Liver (tissue), 9 donors: ENCODE measurements around the gene NDUFS7. TPM values are rescaled to one million over a fixed set of nuclear protein-coding genes. Genes with fewer than 3 reads are reported as not detected.

Experiments
- DNase-seq: peaks from one replicate; pipeline ENCODE4 v3.0.0-alpha.2; 2017; ENCODE audit warnings: low spot score
- H3K27ac ChIP-seq, 2 donors: one replicate each; pipeline ENCODE4 v1.7.0; 2013; ENCODE audit warnings: inconsistent platforms in 2 of 2, low read length in 2 of 2, control low read depth in 1 of 2, low read depth in 1 of 2, mild to moderate bottlenecking in 1 of 2
- H3K27me3 ChIP-seq, 4 donors: one replicate each; pipeline versions ENCODE4 v1.6.1 to v1.7.0; 2013; ENCODE audit warnings: low read length in 3 of 4, inconsistent platforms in 1 of 4, mild to moderate bottlenecking in 1 of 4, moderate library complexity in 1 of 4; ENCODE audit not compliant: control insufficient read depth in 4 of 4, insufficient read depth in 4 of 4
- H3K36me3 ChIP-seq, 4 donors: one replicate each; pipeline versions ENCODE4 v1.6.1 to v1.7.0; 2013; ENCODE audit warnings: low read length in 3 of 4, mild to moderate bottlenecking in 3 of 4, low read depth in 1 of 4, moderate library complexity in 1 of 4; ENCODE audit not compliant: control insufficient read depth in 4 of 4, insufficient read depth in 3 of 4
- H3K4me1 ChIP-seq, 4 donors: one replicate each; pipeline versions ENCODE4 v1.6.1 to v1.7.0; 2013; ENCODE audit warnings: low read length in 3 of 4, mild to moderate bottlenecking in 3 of 4, moderate library complexity in 1 of 4; ENCODE audit not compliant: control insufficient read depth in 4 of 4, insufficient read depth in 4 of 4
- H3K4me3 ChIP-seq, 3 donors: one replicate each; pipeline versions ENCODE4 v1.6.1 to v1.7.0; 2013; ENCODE audit warnings: low read length in 3 of 3, control low read depth in 1 of 3, low read depth in 1 of 3, mild to moderate bottlenecking in 1 of 3
- H3K9ac ChIP-seq, 2 donors: one replicate each; pipeline ENCODE4 v1.7.0; 2013; ENCODE audit warnings: low read length in 2 of 2, mild to moderate bottlenecking in 2 of 2, moderate library complexity in 2 of 2, control low read depth in 1 of 2, low read depth in 1 of 2
- H3K9me3 ChIP-seq, 4 donors: one replicate each; pipeline versions ENCODE4 v1.6.1 to v1.7.0; 2013; ENCODE audit warnings: low read length in 3 of 4; ENCODE audit not compliant: control insufficient read depth in 4 of 4
- EGR1 ChIP-seq, 2 donors: IDR thresholded peaks; 2 replicates each; pipeline ENCODE4 v1.6.1; 2016 to 2018; ENCODE audit warnings: antibody characterized with exemption in 2 of 2, low read depth in 2 of 2
- FOXA1 ChIP-seq: IDR thresholded peaks from 2 replicates; pipeline ENCODE4 v1.6.1; 2016; ENCODE audit warnings: antibody characterized with exemption
- FOXA2 ChIP-seq: IDR thresholded peaks from 2 replicates; pipeline ENCODE4 v1.6.1; 2016; ENCODE audit warnings: antibody characterized with exemption
- GABPA ChIP-seq, 2 donors: IDR thresholded peaks in 1 of 2; conservative IDR thresholded peaks in 1 of 2; 2 replicates each; pipeline ENCODE4 v1.6.1; 2016; ENCODE audit warnings: antibody characterized with exemption in 2 of 2, mild to moderate bottlenecking in 1 of 2, moderate library complexity in 1 of 2
- HNF4A ChIP-seq, 2 donors: conservative IDR thresholded peaks; 2 replicates each; pipeline ENCODE4 v1.6.1; 2016; ENCODE audit warnings: antibody characterized with exemption in 2 of 2, mild to moderate bottlenecking in 2 of 2
- JUND ChIP-seq, 2 donors: IDR thresholded peaks; 2 replicates each; pipeline ENCODE4 v1.6.1; 2016; ENCODE audit warnings: antibody characterized with exemption in 2 of 2
- MAX ChIP-seq: IDR thresholded peaks from 2 replicates; pipeline ENCODE4 v1.6.1; 2016; ENCODE audit warnings: antibody characterized with exemption
- NR2F2 ChIP-seq: IDR thresholded peaks from 2 replicates; pipeline ENCODE4 v1.6.1; 2016; ENCODE audit warnings: antibody characterized with exemption
- RAD21 ChIP-seq, 2 donors: IDR thresholded peaks; 2 replicates each; pipeline ENCODE4 v1.6.1; 2016; ENCODE audit warnings: antibody characterized with exemption in 2 of 2, mild to moderate bottlenecking in 2 of 2
- RXRA ChIP-seq, 2 donors: IDR thresholded peaks; 2 replicates each; pipeline ENCODE4 v1.6.1; 2017 to 2018; ENCODE audit warnings: antibody characterized with exemption in 2 of 2, mild to moderate bottlenecking in 1 of 2
- SP1 ChIP-seq: IDR thresholded peaks from 2 replicates; pipeline ENCODE4 v1.6.1; 2018; ENCODE audit warnings: antibody characterized with exemption, mild to moderate bottlenecking
- YY1 ChIP-seq: IDR thresholded peaks from 2 replicates; pipeline ENCODE4 v1.6.1; 2016; ENCODE audit warnings: antibody characterized with exemption, mild to moderate bottlenecking
- WGBS: extraction: QIAGEN DNeasy Blood & Tissue Kit; methylation state at CpG from one replicate; pipeline ENCODE4 v1.1.7; 2013; 5-methylcytosine and 5-hydroxymethylcytosine counted together
- polyA plus RNA-seq, 2 donors: library from polyadenylated mRNA; stranded (reverse) in 1 of 2; unstranded in 1 of 2; fragments of 200-250 nt in 1 of 2; fragments of >200 nt in 1 of 2; fragmentation: Nextera tagmentation in 1 of 2; extraction: Ambion mirVana in 1 of 2; gene quantifications; one replicate each; pipeline versions ENCODE4 v1.2.1 to v1.2.3, GENCODE V29; 2013 to 2015
- total RNA-seq, 2 donors: library from RNA; depleted of rRNA; stranded (reverse); fragments of >200 nt; gene quantifications; one replicate each; pipeline ENCODE4 v1.2.3, GENCODE V29; 2014
- TF ChIP-seq, protein P1 (sequence below): IDR thresholded peaks from 2 replicates; pipeline ENCODE4 v1.6.1; 2016; ENCODE audit warnings: antibody characterized with exemption
- donor health status: healthy.
- donor health status: healthy.
- donor health status: healthy.
- donor health status: healthy.
- donor health status: healthy.

Gene NDUFS7
- total and polyA plus RNA-seq, 4 donors: 54.4 to 185 (median 128) TPM

DNA sequence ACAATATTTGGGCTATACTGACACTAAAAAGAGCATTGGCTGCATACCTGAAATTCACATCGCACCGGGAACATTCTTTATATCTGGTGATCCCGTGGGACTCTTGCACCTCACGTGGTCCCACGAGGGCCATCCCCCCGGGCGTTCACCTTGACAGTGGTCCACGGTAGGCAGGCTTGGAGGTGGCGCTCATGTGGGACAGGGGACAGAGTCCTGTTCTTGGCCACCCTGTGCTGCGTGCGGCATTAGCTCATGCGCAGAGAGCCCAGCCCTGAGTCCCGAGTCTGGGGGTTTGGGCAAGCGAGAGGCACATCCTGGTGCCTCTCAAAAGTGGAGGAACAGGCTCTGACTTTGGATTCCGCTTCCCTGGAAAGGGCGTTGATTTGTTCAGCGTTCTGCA, 10.1 kb downstream of the NDUFS7 start:
- DNase-seq: no peak
- no peaks in the 10 kb centered on the region for H3K9me3 ChIP-seq
- no peak overlapping the region for H3K9ac ChIP-seq
- H3K27ac ChIP-seq: peak overlapping the region in 1 of 2 donors; percentile 77
- TF ChIP-seq EGR1 (IDR thresholded peaks at IDR 0.05; ENCODE audit: low read depth in 2 of 2) (no peak), RAD21 (IDR thresholded peaks at IDR 0.05) (no peak), FOXA1 (no peak), FOXA2 (no peak), GABPA (IDR thresholded peaks at IDR 0.05 in 1 of 2, conservative IDR thresholded peaks at IDR 0.05 in 1 of 2) (no peak), MAX (no peak), YY1 (no peak)
- TF ChIP-seq, protein P1, sequence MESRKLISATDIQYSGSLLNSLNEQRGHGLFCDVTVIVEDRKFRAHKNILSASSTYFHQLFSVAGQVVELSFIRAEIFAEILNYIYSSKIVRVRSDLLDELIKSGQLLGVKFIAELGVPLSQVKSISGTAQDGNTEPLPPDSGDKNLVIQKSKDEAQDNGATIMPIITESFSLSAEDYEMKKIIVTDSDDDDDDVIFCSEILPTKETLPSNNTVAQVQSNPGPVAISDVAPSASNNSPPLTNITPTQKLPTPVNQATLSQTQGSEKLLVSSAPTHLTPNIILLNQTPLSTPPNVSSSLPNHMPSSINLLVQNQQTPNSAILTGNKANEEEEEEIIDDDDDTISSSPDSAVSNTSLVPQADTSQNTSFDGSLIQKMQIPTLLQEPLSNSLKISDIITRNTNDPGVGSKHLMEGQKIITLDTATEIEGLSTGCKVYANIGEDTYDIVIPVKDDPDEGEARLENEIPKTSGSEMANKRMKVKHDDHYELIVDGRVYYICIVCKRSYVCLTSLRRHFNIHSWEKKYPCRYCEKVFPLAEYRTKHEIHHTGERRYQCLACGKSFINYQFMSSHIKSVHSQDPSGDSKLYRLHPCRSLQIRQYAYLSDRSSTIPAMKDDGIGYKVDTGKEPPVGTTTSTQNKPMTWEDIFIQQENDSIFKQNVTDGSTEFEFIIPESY: no peak
- 93% methylated on average over 17 of the region's 17 CpGs for WGBS
- peaks cover 25 to 44% (median 37%) of the 10 kb centered on the region in 4 donors for H3K4me1 ChIP-seq
- peaks cover 3 to 28% (median 27%) of the 10 kb centered on the region in 4 donors for H3K36me3 ChIP-seq
- H3K27me3 ChIP-seq: no peaks in the 10 kb centered on the region
- no peak overlapping the region for H3K4me3 ChIP-seq

DNA sequence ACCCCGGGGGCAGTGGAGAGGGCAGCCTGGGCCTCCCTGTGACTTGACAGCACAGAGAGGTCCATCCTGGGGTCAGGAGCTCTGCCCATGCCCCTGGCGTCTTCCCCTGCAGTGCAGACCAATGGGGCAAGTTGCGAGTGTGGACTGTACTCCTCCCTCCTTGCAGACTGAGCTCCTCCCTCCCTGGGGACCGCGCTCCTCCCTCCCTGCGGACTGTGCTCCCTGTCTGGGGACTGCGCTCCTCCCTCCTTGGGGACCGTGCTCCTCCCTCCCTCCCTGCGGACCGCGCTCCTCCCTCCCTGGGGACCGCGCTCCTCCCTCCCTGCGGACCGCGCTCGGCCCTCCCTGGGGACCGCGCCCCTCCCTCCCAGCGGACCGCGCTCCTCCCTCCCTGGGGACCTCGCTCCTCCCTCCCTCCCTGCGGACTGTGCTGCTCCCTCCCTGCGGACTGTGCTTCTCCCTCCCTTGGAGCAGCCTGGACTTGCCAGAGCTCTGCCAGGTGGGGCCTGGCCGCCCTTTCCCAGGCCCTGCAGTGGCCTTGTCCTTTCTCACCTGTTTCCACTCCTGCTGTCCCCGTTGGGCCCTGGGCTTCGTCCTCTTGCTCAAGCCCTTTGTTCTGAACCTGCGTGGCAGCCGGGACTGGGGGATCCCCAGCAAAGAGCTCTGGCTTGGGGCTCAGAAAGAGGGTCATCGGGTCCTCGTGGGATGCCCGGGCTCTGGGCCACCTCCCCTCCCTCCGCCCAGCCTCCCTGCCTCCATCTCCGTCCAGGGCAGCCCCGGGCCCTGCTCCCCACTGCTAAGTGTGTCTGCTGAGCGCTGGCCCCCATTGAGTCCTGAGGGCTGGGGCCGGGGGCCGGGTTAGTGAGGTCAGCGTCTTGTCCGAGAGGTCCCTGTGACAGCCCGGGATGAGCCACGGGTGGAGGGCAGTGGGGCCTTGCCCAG, 10.8 kb downstream of the NDUFS7 start:
- Histone ChIP-seq H3K9me3 (no peaks in the 10 kb centered on the region), H3K4me1 (peaks cover 27 to 51% (median 43%) of the 10 kb centered on the region in 4 donors), H3K27ac (peak overlapping the region; percentile 77 to 78), H3K36me3 (peaks cover 0 to 28% (median 22%) of the 10 kb centered on the region in 4 donors), H3K9ac (no peak overlapping the region), H3K4me3 (no peak overlapping the region), H3K27me3 (no peaks in the 10 kb centered on the region)
- WGBS: 43% methylated on average over 43 of the region's 43 CpGs
- TF ChIP-seq GABPA (IDR thresholded peaks at IDR 0.05 in 1 of 2, conservative IDR thresholded peaks at IDR 0.05 in 1 of 2): no peak
- peak; percentile 22 to 74 for TF ChIP-seq HNF4A (conservative IDR thresholded peaks at IDR 0.05)
- TF ChIP-seq EGR1 (IDR thresholded peaks at IDR 0.05; ENCODE audit: low read depth in 2 of 2): no peak
- no peak for TF ChIP-seq NR2F2
- TF ChIP-seq RXRA (IDR thresholded peaks at IDR 0.05): peak; percentile 24 to 58
- peak; percentile 50 for DNase-seq

DNA sequence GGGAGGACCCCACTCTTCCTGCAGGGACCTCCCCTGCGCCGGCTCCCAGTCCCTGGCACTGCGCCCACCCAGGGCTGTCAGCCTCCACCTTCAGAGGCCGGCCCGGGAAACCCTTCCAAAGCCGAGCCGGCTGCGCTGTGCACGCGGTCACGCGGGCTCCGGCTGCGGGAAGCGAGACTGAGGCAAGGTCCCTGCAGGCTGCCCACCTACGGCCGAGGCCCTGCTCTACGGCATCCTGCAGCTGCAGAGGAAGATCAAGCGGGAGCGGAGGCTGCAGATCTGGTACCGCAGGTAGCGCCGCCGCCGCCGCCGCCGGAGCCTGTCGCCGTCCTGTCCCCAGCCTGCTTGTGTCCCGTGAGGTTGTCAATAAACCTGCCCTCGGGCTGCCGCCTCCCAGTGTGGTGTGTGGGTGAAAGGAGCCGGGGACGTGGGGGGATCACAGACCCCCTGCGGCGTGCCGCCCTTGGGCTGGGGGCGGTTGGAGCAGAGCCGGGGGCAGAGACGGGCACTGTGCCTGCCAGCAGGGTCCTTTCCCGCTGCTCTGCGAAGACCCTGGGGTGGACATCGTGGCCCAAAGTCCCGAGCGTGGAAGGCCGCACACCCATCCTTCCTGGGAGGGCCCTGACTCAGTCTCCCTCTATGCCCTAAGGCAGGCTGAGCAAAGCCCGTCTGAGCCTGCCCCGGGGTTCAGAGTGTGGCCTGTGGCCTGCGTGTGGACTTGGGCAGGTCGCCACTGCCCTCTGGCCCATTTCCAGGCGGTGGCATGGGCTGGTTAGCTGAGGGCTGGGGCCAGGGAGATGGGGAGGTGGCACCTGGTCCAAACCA, 11.7 kb downstream of the NDUFS7 start:
- Histone ChIP-seq H3K4me3 (no peak overlapping the region), H3K27me3 (no peaks in the 10 kb centered on the region), H3K4me1 (peaks cover 29 to 55% (median 46%) of the 10 kb centered on the region in 4 donors), H3K9ac (no peak overlapping the region), H3K9me3 (no peaks in the 10 kb centered on the region), H3K36me3 (peaks cover 0 to 25% (median 17%) of the 10 kb centered on the region in 4 donors), H3K27ac (peak overlapping the region; percentile 77 to 78)
- TF ChIP-seq SP1: peak; percentile 68
- peak; percentile 68 to 70 for TF ChIP-seq RXRA (IDR thresholded peaks at IDR 0.05)
- peak; percentile 72 to 87 for TF ChIP-seq HNF4A (conservative IDR thresholded peaks at IDR 0.05)
- TF ChIP-seq EGR1 (IDR thresholded peaks at IDR 0.05; ENCODE audit: low read depth in 2 of 2): peak in 1 of 2 donors; percentile 19
- no peak for TF ChIP-seq JUND (IDR thresholded peaks at IDR 0.05)
- no peak for TF ChIP-seq NR2F2
- peak; percentile 19 for TF ChIP-seq FOXA2
- peak in 1 of 2 donors; percentile 25 for TF ChIP-seq RAD21 (IDR thresholded peaks at IDR 0.05)
- DNase-seq: peak; percentile 50
- WGBS: 36% methylated on average over 52 of the region's 52 CpGs
